ENCODE results near the gene VPS13A.

GRCh38 chr9:77176106-77176505 is 1.2 kb upstream of the VPS13A start:
- no peak for TF ChIP-seq EZH2 (IDR thresholded peaks at IDR 0.05; ENCODE audit: borderline replicate concordance, insufficient read depth, low read length, poor library complexity, severe bottlenecking)
- no peak for TF ChIP-seq EP300 (conservative IDR thresholded peaks at IDR 0.05; ENCODE audit: poor library complexity, severe bottlenecking)
- TF ChIP-seq CTCF (IDR thresholded peaks at IDR 0.05; ENCODE audit: poor library complexity, severe bottlenecking): no peak
- TF ChIP-seq SMC3 (conservative IDR thresholded peaks at IDR 0.05; ENCODE audit: poor library complexity): no peak

Measured in neural cell (in vitro differentiated cells).